GM04504 (cell line): ENCODE results near the gene UBE2O.

ENCODE experiments used
- DNase-seq: peaks from one replicate; pipeline ENCODE4 v3.0.0-alpha.2; 2012; ENCODE audit warnings: low read depth

The UBE2O gene

GRCh38 chr17:76414334-76415295 is 38.3 kb downstream of the UBE2O start:
- DNase-seq: no peak

GRCh38 chr17:76411247-76411646 is 41.7 kb downstream of the UBE2O start:
- no peak for DNase-seq

DNA sequence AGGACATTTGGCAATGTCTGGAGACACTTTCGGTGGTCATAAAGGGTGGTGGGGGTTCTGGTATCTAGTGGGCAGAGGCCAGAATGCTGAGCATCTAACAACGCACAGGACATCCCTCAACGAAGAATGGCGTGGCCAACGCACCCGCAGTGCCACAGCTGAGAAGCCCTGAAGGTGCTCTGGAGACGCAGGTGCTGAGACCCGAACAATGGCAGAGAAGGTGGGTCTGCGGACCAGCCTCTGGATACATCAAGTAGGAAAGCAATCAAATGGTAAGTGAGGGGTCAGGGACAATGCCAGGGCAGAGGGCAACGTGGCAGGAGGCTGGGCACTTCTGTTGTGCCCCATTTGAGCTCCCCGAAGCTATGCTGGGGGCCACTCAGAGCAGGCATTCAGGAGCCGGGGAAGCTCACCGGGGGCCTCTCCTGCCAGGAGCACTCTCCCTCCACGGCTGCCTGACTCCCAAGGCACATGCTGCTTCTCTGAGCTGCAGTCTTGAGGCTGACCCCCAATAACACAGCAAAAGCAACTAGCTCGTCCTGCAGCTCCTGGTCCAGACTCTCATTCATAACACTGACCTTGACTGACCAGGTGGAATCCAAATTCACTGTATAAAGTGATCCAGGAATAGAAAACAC is 42.5 kb downstream of the UBE2O start:
- DNase-seq: no peak

DNA sequence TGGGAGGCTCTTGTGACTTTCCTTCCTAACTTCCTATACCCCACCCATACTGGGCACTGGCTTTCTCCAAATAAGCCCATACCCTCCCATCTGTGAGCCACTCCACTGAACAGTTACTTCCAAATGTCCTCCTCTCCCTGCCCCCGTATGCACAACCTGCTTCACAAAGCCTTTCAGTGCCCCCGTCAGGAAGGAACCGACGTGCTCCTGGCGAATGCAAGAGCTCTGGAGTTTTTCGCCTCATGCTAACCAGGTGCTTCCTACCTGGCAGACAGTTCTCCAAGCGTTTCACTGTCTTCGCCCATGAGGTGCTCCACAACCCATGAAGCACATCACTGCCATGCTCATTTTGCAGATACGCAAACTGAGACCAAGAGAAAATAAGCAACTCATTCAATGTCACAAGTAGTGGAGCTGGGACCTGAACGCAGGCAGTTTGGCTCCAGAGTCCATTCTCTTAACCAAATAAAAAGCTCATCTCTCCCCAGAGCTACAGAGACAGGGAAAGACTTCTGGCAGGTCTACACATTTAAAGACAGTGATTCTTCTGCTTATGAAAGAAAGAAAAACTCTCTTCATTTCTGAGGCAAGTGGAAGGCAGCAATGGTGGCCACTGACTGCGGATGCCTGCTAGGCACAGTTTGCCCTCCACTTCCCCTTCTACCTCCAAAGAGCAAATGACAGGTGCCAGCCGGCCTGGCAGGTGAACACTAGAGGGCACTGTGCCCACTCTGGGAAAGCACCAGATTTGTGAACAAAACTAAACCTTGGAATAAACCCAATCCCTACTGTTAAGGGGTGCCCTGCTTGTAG is 44.7 kb downstream of the UBE2O start:
- no peak for DNase-seq

DNA sequence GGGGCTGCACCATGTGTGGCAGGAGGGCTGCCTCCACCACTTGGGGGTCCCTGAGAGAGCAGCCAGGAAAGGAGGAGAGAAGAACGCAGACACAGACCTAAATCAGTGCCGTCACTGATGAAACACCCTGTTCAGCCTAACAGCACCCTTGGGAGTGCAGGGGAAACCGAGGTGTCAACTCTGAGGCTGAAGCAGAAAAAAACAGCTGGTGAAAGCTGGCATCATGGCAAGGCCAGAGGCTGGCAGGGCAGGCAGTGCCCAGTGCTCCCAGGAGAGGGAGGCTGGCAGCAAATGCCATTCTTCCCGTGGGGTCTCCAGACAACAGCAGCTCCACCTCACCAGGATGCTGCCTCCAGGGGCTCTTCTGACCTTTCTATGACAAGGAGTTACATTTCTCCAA is 45.4 kb downstream of the UBE2O start:
- no peak for DNase-seq

DNA sequence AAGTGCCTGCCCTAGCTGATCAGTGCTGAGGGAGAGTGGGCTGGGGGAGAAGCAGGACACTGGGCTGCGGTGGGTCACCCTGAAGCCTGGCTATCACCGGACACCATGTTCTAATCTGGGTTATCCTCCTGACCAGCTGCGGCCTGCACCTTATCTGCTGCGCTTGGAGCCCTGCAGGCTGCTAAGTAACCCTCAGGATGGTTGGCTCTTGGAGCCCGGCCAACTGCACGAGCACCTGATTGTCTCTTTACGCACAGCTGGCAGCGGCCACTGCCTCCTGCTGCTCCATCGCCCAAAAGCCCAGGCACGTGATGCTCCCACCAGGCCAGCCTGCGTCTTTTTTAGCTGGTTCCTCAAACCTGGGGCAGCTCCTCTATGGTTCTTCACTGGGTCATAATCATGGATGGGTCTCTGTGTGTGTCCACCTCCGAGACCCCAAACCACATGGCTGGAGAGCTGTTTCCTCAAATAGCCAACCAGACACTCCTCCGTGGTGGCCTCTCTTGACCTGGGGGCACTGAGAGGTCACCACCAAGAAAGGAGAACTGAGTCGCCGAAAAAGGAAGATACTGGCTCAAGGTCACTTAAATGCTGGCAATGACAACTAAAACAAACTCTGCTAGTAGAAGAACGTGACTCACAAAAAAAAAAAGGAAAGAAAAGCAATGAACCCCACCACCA is 46.8 kb downstream of the UBE2O start:
- no peak for DNase-seq

DNA sequence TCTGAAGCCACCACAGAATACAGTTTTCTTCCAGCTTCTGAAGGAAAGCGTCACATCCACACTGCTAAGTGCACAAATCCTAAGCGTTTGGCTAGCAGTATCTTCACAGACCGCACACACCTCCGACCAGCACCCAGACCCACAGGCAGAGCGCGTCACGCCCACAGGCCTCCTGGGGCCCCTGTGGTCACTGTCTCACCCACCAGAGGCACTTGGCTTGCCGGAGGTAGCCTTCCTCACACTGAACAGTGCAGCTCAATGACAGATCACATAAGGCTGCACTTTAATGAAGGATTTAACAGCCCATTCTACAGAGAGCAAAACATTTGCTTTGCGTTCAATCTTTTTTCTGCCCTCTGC is 47.4 kb downstream of the UBE2O start:
- no peak for DNase-seq

- DNase-seq: no peak
Measured at GRCh38 chr17:76404976-76405563, 47.9 kb downstream of the UBE2O start.

- DNase-seq: no peak
Measured at GRCh38 chr17:76404256-76404655, 48.7 kb downstream of the UBE2O start.

DNA sequence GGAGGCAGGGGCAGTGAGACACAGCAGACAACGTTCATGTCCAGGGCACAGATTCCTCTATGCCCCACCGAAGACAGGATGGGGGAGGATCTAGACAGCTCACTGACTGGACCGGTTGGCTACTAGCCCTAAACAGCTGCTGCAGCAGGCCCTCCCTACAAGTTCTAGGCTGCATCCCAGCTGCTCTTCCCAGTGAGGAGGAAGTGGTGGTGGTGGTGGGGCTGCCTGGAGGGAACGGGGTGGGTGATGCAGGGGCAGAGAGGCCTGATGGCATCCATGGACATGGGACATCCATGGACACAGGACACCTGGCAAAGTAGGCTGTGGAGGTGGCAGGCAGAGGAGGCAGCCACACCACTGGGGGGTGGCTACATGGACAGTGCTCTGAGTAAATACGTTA is 50.2 kb downstream of the UBE2O start:
- no peak for DNase-seq

GRCh38 chr17:76399175-76400172 is 53.5 kb downstream of the UBE2O start:
- DNase-seq: no peak

GRCh38 chr17:76398523-76399174 is 54.3 kb downstream of the UBE2O start:
- DNase-seq: no peak

GRCh38 chr17:76397687-76398522 is 55.0 kb downstream of the UBE2O start:
- DNase-seq: peak; percentile 70

DNA sequence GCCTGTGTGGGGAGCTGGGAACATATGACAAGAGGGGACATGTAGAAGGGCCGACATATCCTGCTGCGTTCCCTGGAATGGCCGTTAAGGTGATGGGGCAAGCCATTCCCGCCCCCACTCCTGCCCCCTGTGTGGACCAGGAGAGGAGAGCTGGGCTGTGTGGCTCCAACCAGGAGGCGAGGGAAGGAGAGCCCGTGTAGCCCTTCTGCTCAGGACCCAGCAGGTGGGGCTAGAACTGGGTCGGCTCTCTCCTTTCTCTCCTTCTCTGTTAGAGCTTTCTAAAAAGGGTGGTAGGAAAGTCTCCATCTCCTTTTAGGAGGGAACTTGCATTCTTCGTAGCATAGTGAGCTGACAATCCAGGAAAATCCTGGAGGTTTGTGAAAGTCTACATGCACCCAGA is 55.8 kb downstream of the UBE2O start:
- DNase-seq: no peak

GRCh38 chr17:76395980-76396379 is 57.0 kb downstream of the UBE2O start:
- DNase-seq: no peak

DNA sequence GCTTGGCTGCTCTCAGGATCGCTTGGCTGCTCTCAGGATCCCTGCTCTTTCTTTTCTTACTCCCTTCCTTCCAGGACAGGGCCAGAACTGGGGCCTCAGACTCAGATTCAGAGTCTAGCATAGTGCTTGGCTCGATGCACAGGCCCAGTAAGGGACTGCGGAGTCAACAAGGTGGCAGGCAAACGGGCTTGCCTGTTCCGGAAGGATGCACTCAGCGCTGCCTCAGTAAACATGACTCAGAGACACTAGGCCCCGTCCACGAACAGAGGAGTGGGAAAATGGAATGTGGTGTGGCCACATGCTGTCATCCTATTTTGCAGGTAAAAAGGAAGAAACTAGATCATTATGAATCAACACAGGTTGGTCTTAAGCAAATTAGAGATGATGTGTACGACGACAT is 58.8 kb downstream of the UBE2O start:
- no peak for DNase-seq

DNA sequence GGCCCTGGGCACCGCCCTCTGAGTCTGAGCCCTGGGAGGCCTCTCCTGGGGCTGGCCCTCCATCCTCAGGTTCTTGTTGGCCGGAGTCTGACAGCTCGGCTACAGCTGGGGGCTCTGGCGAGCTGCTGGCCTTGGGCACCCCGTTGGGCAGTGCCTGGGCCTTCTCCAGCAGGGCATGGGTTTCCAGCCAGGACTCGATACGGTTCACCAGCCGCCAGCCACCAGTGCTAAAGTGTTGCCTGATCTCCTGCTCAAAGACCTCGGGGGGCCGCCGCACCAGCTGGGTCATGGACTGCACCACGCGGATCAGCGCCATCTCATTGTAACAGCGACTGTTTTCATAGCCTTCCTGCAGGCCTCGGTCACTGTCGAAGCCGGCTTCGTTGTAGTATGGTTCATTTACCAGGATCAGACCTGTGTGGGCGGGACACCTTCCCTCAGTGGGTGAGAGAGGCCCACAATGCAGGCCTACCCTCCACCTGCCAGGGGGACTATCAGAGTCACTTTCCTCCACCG is 61.7 kb downstream of the UBE2O start:
- no peak for DNase-seq

DNA sequence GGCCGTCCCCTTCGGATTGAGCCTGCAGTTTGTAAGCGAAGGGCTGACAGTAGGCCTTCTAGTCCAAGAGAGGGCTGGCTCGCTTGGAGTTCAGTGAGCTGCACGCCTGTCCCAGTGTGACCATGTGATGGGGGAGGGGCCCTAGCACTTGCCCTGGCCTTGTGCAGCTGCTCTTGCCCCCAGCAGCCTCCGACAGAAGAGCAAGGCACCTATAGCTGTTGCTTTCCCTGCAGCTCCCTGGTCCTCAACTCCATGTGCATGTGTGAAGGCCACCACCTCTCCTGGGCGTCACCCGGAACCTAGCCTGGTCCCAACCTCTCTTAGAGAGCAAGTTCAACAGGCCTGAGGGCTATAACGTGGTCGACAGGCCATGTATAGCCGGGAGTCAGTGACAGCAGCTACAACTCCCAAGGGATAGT is 62.9 kb downstream of the UBE2O start:
- no peak for DNase-seq
